H1 (cell line): Measurements from ENCODE around the gene MYO18A. TPM values are rescaled to one million over a fixed set of nuclear protein-coding genes. Genes with fewer than 3 reads are reported as not detected.

Experiments used
- CTCF ChIA-PET: fragments of 300-600 bp; sonication (Branson Sonifier 250); formaldehyde crosslinking; loops from one replicate; lab custom pipeline; 2021; ENCODE audit not compliant: partially characterized antibody; lab: Charles Lee
- POLR2A ChIA-PET: fragments of 300-600 bp; sonication (Branson Sonifier 250); formaldehyde crosslinking; loops from one replicate; lab custom pipeline; 2021; ENCODE audit warnings: inconsistent platforms; ENCODE audit not compliant: partially characterized antibody; lab: Charles Lee
- DNase-seq, 2 experiments: peaks; one replicate each; pipeline versions ENCODE4 v3.0.0 to v3.0.0-alpha.2; 2010 to 2022; ENCODE audit warnings: low spot score in 2 of 2, low read depth in 1 of 2, mixed read lengths in 1 of 2
- FAIRE-seq: peaks from 2 replicates; lab custom pipeline; 2011; peaks lifted over from hg19 to GRCh38; lab: Jason Lieb, UNC
- H2AFZ ChIP-seq: 2 replicates; pipeline ENCODE4 v1.8.1; 2012; ENCODE audit warnings: low read length, inconsistent platforms
- H2AK5ac ChIP-seq: 2 replicates; pipeline ENCODE4 v1.6.1; 2013; ENCODE audit warnings: low read depth, low read length
- H2BK120ac ChIP-seq: replicated peaks from 2 replicates; pipeline ENCODE3; 2013; ENCODE audit warnings: low read depth, low read length, inconsistent platforms
- H2BK12ac ChIP-seq: 2 replicates; pipeline ENCODE4 v1.6.1; 2013; ENCODE audit warnings: low read depth, low read length
- H2BK15ac ChIP-seq: 2 replicates; pipeline ENCODE4 v1.6.1; 2013; ENCODE audit warnings: low read length
- H2BK20ac ChIP-seq: 2 replicates; pipeline ENCODE4 v1.6.1; 2013; ENCODE audit warnings: low read length
- H2BK5ac ChIP-seq: 2 replicates; pipeline ENCODE4 v1.6.1; 2013; ENCODE audit warnings: low read depth, low read length
- H3K14ac ChIP-seq: 2 replicates; pipeline ENCODE4 v1.6.1; 2013; ENCODE audit warnings: inconsistent platforms; ENCODE audit not compliant: insufficient read length
- H3K18ac ChIP-seq: 2 replicates; pipeline ENCODE4 v1.6.1; 2013; ENCODE audit warnings: low read length; ENCODE audit errors: extremely low read depth
- H3K23ac ChIP-seq: 2 replicates; pipeline ENCODE4 v1.6.1; 2013; ENCODE audit warnings: inconsistent platforms; ENCODE audit not compliant: insufficient read length
- H3K23me2 ChIP-seq: 2 replicates; pipeline ENCODE4 v1.6.1; 2013; ENCODE audit warnings: low read depth, low read length
- H3K27ac ChIP-seq: 2 replicates; pipeline ENCODE4 v1.6.1; 2011; ENCODE audit warnings: low read depth, low read length, inconsistent platforms
- H3K27me3 ChIP-seq, 4 experiments: replicated peaks in 1 of 4; 1 replicate in 1 of 4; 2 replicates in 3 of 4; pipeline versions ENCODE4 v1.6.1 to v1.8.1; 2011 to 2013; ENCODE audit warnings: low read length in 3 of 4, mild to moderate bottlenecking in 3 of 4, inconsistent platforms in 2 of 4, mixed read lengths in 2 of 4, moderate library complexity in 1 of 4; ENCODE audit not compliant: control insufficient read depth in 3 of 4, insufficient read depth in 3 of 4; ENCODE audit errors: extremely low read depth in 1 of 4
- H3K36me3 ChIP-seq, 4 experiments: 2 replicates each; pipeline versions ENCODE4 v1.6.1 to v1.8.1; 2011 to 2013; ENCODE audit warnings: mild to moderate bottlenecking in 4 of 4, low read length in 3 of 4, moderate library complexity in 2 of 4, control low read depth in 1 of 4, inconsistent platforms in 1 of 4; ENCODE audit not compliant: insufficient read depth in 4 of 4, control insufficient read depth in 2 of 4
- H3K4ac ChIP-seq: replicated peaks from 2 replicates; pipeline ENCODE3; 2013; ENCODE audit warnings: low read length, low read depth, mixed read lengths, inconsistent platforms; ENCODE audit not compliant: insufficient read length
- H3K4me1 ChIP-seq, 4 experiments: replicated peaks in 1 of 4; 1 replicate in 1 of 4; 2 replicates in 3 of 4; pipeline versions ENCODE4 v1.6.1 to v1.8.1; 2011 to 2013; ENCODE audit warnings: low read length in 3 of 4, inconsistent platforms in 2 of 4, mixed read lengths in 1 of 4; ENCODE audit not compliant: insufficient read depth in 4 of 4, control insufficient read depth in 3 of 4
- H3K4me2 ChIP-seq, 2 experiments: 2 replicates each; pipeline versions ENCODE4 v1.6.1 to v1.8.1; 2011 to 2013; ENCODE audit warnings: low read depth in 2 of 2, low read length in 2 of 2, control low read depth in 1 of 2, inconsistent platforms in 1 of 2, mild to moderate bottlenecking in 1 of 2; ENCODE audit not compliant: insufficient read depth in 1 of 2
- H3K4me3 ChIP-seq, 4 experiments: fragments of 200-600, 300-600 bp in 1 of 4; sonication (generic), shearing (Covaris generic), sonication (Bioruptor Twin) in 1 of 4; 2 replicates each; pipeline versions ENCODE4 v1.5.1 to v1.8.1; 2011 to 2016; ENCODE audit warnings: low read length in 4 of 4, low read depth in 3 of 4, control low read depth in 2 of 4, inconsistent platforms in 2 of 4, mild to moderate bottlenecking in 2 of 4, mixed read lengths in 1 of 4, moderate library complexity in 1 of 4; ENCODE audit not compliant: insufficient read depth in 2 of 4; ENCODE audit errors: extremely low read depth in 1 of 4
- H3K56ac ChIP-seq: replicated peaks from 2 replicates; pipeline ENCODE3; 2013; ENCODE audit warnings: low read depth, mild to moderate bottlenecking, mixed read lengths, low read length, inconsistent platforms; ENCODE audit not compliant: insufficient read length
- H3K79me1 ChIP-seq: 2 replicates; pipeline ENCODE4 v1.6.1; 2013; ENCODE audit warnings: low read depth, low read length, control low read depth
- H3K79me2 ChIP-seq, 2 experiments: 2 replicates each; pipeline versions ENCODE4 v1.6.1 to v1.8.1; 2012 to 2013; ENCODE audit warnings: low read length in 2 of 2, mild to moderate bottlenecking in 2 of 2, inconsistent platforms in 1 of 2; ENCODE audit not compliant: insufficient read depth in 2 of 2, control insufficient read depth in 1 of 2
- H3K9ac ChIP-seq, 4 experiments: replicated peaks in 1 of 4; 1 replicate in 1 of 4; 2 replicates in 3 of 4; pipeline versions ENCODE4 v1.6.1 to v1.8.1; 2011 to 2013; ENCODE audit warnings: low read depth in 3 of 4, low read length in 3 of 4, control low read depth in 2 of 4, mild to moderate bottlenecking in 2 of 4, moderate library complexity in 2 of 4, inconsistent platforms in 1 of 4; ENCODE audit errors: extremely low read depth in 1 of 4
- H3K9me3 ChIP-seq, 2 experiments: 2 replicates each; pipeline versions ENCODE4 v1.6.1 to v1.8.1; 2012 to 2013; ENCODE audit warnings: mild to moderate bottlenecking in 2 of 2, moderate library complexity in 2 of 2, control low read depth in 1 of 2, inconsistent platforms in 1 of 2, low read depth in 1 of 2, low read length in 1 of 2, mixed read lengths in 1 of 2; ENCODE audit not compliant: insufficient read depth in 2 of 2
- H4K20me1 ChIP-seq, 2 experiments: replicated peaks in 1 of 2; 2 replicates each; pipeline versions ENCODE3 to v1.8.1; 2011 to 2013; ENCODE audit warnings: inconsistent platforms in 2 of 2, low read length in 2 of 2, mild to moderate bottlenecking in 1 of 2; ENCODE audit not compliant: insufficient read depth in 2 of 2, control insufficient read depth in 1 of 2
- H4K5ac ChIP-seq: 2 replicates; pipeline ENCODE4 v1.6.1; 2013; ENCODE audit warnings: low read length, low read depth, mixed read lengths, inconsistent platforms; ENCODE audit not compliant: insufficient read length
- H4K8ac ChIP-seq: 2 replicates; pipeline ENCODE4 v1.8.0; 2013; ENCODE audit warnings: mild to moderate bottlenecking, moderate library complexity, low read length, inconsistent platforms; ENCODE audit not compliant: insufficient read depth; ENCODE audit errors: extremely low read depth
- H4K91ac ChIP-seq: replicated peaks from 2 replicates; pipeline ENCODE3; 2013; ENCODE audit warnings: low read length, mixed read lengths, inconsistent platforms; ENCODE audit not compliant: insufficient read length
- CTCF ChIP-seq, 3 experiments: IDR thresholded peaks; 1 replicate in 2 of 3; 2 replicates in 1 of 3; pipeline versions ENCODE4 v1.5.1 to v1.6.1; 2011; ENCODE audit warnings: low read length in 3 of 3, mild to moderate bottlenecking in 3 of 3, inconsistent platforms in 2 of 3, low read depth in 1 of 3, moderate library complexity in 1 of 3; ENCODE audit not compliant: insufficient read depth in 1 of 3; ENCODE audit errors: control extremely low read depth in 1 of 3
- EP300 ChIP-seq, 2 experiments: IDR thresholded peaks; 1 replicate in 1 of 2; 2 replicates in 1 of 2; pipeline ENCODE4 v1.6.1; 2011 to 2012; ENCODE audit warnings: low read depth in 2 of 2, low read length in 2 of 2, mild to moderate bottlenecking in 2 of 2, borderline replicate concordance in 1 of 2, inconsistent platforms in 1 of 2, moderate library complexity in 1 of 2
- HDAC2 ChIP-seq, 2 experiments: fragments of 300-600 bp in 1 of 2; sonication (generic) in 1 of 2; IDR thresholded peaks; 2 replicates each; pipeline ENCODE4 v1.6.1; 2011 to 2012; ENCODE audit warnings: low read depth in 2 of 2, low read length in 2 of 2, mild to moderate bottlenecking in 2 of 2, moderate library complexity in 2 of 2, borderline replicate concordance in 1 of 2, inconsistent platforms in 1 of 2
- SIRT6 ChIP-seq: IDR thresholded peaks from one replicate; pipeline ENCODE4 v1.7.1; 2012; ENCODE audit warnings: low read length, inconsistent platforms
- SP4 ChIP-seq: IDR thresholded peaks from 2 replicates; pipeline ENCODE4 v1.6.1; 2012; ENCODE audit warnings: low read length, inconsistent platforms
- TAF1 ChIP-seq: IDR thresholded peaks from 2 replicates; pipeline ENCODE4 v1.6.1; 2011; ENCODE audit warnings: mild to moderate bottlenecking, low read depth, low read length
- WGBS, 2 experiments: shearing (Covaris generic) in 1 of 2; methylation state at CpG; one replicate each; pipeline versions ENCODE4 v1.1.6 to v1.1.7; 2013 to 2015; ENCODE audit warnings: low lambda C conversion rate in 2 of 2, mixed read lengths in 2 of 2, inconsistent platforms in 1 of 2, low coverage in 1 of 2, missing lambda C conversion rate in 1 of 2; ENCODE audit not compliant: insufficient replicate concordance in 2 of 2, insufficient coverage in 1 of 2, insufficient read length in 1 of 2; ENCODE audit errors: extremely low coverage in 1 of 2, missing lambda C conversion rate in 1 of 2; 5-methylcytosine and 5-hydroxymethylcytosine counted together
- polyA plus RNA-seq, 7 experiments: library from polyadenylated mRNA; depleted of rRNA in 3 of 7; stranded (reverse) in 5 of 7; unstranded in 2 of 7; fragments of >200 nt in 5 of 7; fragments of 200-250 nt in 2 of 7; gene quantifications; 1 replicate in 5 of 7; 2 replicates in 1 of 7; 4 replicates in 1 of 7; pipeline versions ENCODE4 v1.2.1 to v1.2.3, GENCODE V29; 2011 to 2013; ENCODE audit warnings: missing spikeins in 2 of 7, mixed read lengths in 2 of 7
- total RNA-seq: library from RNA; stranded (reverse); fragmentation: NEBNext Ultra II Directional; extraction: Animal tissue kit (Norgen Biotek cat#: 25700); gene quantifications from 2 replicates; pipeline ENCODE4 v1.2.1, GENCODE V29; 2021

The MYO18A gene
- total and polyA plus RNA-seq, 2 of the 8 experiments (the other 6 are each of a cell fraction or from before 2014, with no cell fraction given) = 7.6 to 43.8 TPM

DNA sequence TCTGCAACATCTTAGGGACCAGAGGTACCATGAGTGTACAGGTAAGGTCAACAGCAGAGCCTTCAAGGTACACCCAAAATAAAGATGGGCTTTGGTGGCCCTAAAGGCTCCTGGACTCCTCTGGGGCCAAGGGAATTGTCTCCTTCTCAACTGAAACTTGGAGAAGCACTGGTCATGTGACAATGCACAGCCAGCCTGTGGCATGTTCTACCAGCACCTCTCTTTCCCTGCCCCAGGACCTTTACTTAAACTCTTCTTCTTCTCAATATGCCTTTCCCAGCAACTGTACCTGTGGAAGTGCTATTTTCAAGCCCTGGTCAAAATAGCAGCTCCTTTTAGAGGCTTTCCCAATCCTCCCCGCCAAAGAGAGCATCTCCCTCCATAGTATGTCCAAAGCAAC lies 108.9 kb downstream of the MYO18A start:
- no peaks in the 10 kb centered on the region for H3K23me2 ChIP-seq
- H2BK12ac ChIP-seq = no peak overlapping the region
- H3K79me1 ChIP-seq = no peaks in the 10 kb centered on the region
- H2AK5ac ChIP-seq = no peak overlapping the region
- H2BK20ac ChIP-seq = no peak overlapping the region
- CTCF ChIA-PET = interaction anchor here (1.2 to 2.4 kb wide), 2 partner anchors 8 to 106 kb away, joined by 4 to 13 read pairs; no protein-coding TSS in a partner anchor
- no peaks in the 10 kb centered on the region for H3K79me2 ChIP-seq
- no peaks in the 10 kb centered on the region for H4K20me1 ChIP-seq
- no peak overlapping the region for H3K56ac ChIP-seq
- POLR2A ChIA-PET = interaction anchor here (1.0 to 3.2 kb wide), 6 partner anchors 9 to 118 kb away, joined by 3 to 19 read pairs (median 6); partner anchors contain the start of gene PIPOX
- H3K14ac ChIP-seq = no peak overlapping the region
- H3K27me3 ChIP-seq = no peaks in the 10 kb centered on the region
- H2BK5ac ChIP-seq = no peak overlapping the region
- no peak overlapping the region for H3K23ac ChIP-seq
- no peak overlapping the region for H3K4me2 ChIP-seq
- no peak overlapping the region for H2BK120ac ChIP-seq
- no peak overlapping the region for H3K4ac ChIP-seq
- no peak overlapping the region for H2AFZ ChIP-seq
- WGBS, 2 experiments = 90% methylated on average over 1 of the region's 1 CpG; no CpG with 5 or more reads in 1 of the 2 experiments
- H3K4me3 ChIP-seq = no peak overlapping the region
- H3K9ac ChIP-seq = no peak overlapping the region
- no peak for TF ChIP-seq EP300 (IDR thresholded peaks at IDR 0.05; ENCODE audit: borderline replicate concordance in 1 of 2, low read depth in 2 of 2, low read length in 2 of 2)
- TF ChIP-seq CTCF (IDR thresholded peaks at IDR 0.05; ENCODE audit: control extremely low read depth in 1 of 3, insufficient read depth in 1 of 3, low read depth in 1 of 3, low read length in 3 of 3) = no peak
- TF ChIP-seq HDAC2 (IDR thresholded peaks at IDR 0.05; ENCODE audit: borderline replicate concordance in 1 of 2, low read depth in 2 of 2, low read length in 2 of 2) = no peak
- no peak for TF ChIP-seq SP4
- no peak for TF ChIP-seq SIRT6
- no peak for TF ChIP-seq TAF1
- H4K5ac ChIP-seq = no peak overlapping the region
- no peak for DNase-seq
- no peak overlapping the region for H2BK15ac ChIP-seq
- no peak for FAIRE-seq
- H3K18ac ChIP-seq = no peak overlapping the region
- H3K9me3 ChIP-seq = no peaks in the 10 kb centered on the region
- H4K91ac ChIP-seq = no peak overlapping the region
- H3K27ac ChIP-seq = no peak overlapping the region
- H3K36me3 ChIP-seq = no peaks in the 10 kb centered on the region
- H4K8ac ChIP-seq = no peak overlapping the region
- H3K4me1 ChIP-seq = peaks cover 6 to 22% (median 14%) of the 10 kb centered on the region in 4 experiments
